ENCODE measurements around the gene ZNF385D.

DNA sequence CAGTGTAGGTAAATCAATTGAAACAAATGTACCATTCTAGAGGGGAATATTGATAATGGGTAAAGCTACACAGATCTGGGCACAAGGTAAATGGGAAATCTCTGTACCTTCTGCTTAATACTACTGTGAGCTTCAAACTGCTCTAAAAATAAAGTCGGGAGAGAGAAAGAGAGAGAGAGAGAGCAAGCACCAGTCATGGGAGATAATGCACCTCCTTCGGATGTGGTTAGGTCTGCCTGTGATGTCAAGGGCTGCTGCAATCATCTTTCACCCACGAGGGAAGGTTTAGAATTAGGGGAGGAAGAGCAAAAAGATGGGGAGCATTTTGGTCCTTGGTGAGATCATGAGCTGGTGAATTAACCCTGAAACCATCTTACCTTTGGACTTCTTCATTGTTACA lies 219.1 kb downstream of the ZNF385D start:
- TF ChIP-seq CTCF (conservative IDR thresholded peaks at IDR 0.05 in 1 of 2, IDR thresholded peaks at IDR 0.05 in 1 of 2; ENCODE audit: extremely low read depth in 1 of 2, insufficient read depth in 1 of 2, low read depth in 1 of 2, low read length in 2 of 2) (no peak), EZH2 (IDR thresholded peaks at IDR 0.05; ENCODE audit: borderline replicate concordance, low read length) (no peak)

All from mammary epithelial cell (primary cell).